ENCODE data around the gene SIL1.
"Not testable (repeated sequence)": the region's sequence is repeated elsewhere in the genome, so short reads cannot be mapped to it uniquely, and the experiment has no call there.

SIL1 gene

DNA sequence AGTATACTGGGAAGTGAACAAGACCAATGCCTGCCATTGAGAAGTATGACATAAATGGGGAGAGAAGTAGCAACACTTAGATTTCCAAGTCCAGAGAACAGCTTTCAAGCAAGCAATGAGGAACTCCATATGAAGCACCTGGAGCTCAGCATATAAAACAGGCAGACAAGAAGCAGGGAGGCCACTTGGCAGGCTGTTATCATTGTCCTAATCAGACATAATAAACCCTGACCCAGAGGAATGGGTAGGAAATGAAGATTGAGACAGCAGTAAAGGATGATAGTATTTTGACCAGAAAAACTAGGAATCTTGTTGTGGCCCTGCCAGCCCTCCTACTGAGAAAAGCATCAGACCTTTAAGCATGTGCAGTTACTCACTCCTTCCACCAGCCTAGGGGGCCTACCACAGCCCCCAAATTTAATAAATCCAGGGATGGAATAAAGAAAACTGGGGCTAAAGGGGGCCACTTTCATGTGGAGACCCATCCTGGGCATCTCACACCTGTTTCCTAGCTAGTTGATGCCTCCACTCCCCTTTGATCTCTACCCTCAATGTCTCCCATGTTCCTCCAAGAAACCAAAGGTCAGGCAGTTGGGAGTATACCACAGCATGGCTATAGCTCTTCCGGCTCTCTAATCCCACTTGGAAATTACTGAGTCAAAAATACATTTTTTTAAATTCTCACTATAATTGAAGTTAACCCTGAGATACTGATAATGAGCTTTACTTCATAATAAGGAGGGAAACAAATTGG is 135.1 kb downstream of the SIL1 start:
- DNase-seq = no peak

DNA sequence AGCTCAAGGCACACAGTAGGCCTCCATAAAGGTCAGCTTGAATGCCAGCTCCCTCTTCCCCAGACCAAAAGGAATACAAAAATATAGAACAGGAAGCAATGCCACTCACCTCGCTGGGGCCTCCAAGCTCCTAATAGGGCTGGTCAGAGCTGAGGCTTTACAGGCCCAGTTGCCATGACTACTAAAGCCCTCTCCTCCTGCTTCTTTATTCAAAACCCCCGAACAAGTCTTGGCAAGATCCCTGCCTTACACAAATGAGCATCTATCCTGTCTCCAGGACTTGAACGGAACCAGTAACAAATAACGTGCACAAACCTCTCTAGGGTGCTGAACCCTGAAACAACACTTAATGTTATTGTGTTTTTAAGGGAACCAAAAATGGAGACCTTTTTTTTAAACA is 136.3 kb downstream of the SIL1 start:
- no peak for DNase-seq

DNA sequence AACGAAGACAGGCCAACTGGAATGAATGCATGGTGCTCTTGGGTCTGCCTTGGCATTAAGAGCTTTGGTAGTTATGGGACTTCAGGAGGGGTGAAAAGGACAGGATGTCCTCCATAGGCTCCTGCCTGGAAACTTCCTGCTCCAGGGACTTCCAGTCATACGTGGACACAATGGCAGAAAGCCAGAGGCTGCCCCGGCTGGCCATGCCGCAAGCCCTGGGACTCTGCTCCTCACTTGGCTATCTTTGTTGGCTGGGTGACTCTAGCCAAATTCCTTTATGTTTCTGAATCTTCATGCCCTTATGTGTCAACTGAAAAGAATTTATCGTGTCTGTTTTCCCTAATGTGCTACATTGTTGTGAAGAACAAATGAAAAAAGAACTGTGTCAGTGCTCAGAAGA is 136.9 kb downstream of the SIL1 start:
- DNase-seq = no peak

DNA sequence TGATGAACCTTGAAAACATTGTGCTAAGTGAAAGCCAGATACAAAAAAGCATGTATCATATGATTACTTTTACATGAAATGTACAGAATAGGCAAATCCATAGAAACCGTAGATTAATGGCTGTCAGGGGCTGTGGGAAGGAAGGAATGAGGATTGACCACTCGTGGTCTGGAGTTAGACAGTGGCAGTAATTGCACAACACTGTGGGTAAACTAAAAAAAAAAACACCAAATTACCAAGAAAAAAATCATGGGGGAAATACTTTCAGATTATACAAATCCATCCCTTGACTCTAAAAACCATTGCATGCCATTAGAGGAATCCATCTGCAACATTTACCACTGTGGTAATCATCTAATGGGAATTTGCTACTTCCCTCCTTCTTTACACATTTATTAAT is 140.0 kb downstream of the SIL1 start:
- DNase-seq = no peak

DNA sequence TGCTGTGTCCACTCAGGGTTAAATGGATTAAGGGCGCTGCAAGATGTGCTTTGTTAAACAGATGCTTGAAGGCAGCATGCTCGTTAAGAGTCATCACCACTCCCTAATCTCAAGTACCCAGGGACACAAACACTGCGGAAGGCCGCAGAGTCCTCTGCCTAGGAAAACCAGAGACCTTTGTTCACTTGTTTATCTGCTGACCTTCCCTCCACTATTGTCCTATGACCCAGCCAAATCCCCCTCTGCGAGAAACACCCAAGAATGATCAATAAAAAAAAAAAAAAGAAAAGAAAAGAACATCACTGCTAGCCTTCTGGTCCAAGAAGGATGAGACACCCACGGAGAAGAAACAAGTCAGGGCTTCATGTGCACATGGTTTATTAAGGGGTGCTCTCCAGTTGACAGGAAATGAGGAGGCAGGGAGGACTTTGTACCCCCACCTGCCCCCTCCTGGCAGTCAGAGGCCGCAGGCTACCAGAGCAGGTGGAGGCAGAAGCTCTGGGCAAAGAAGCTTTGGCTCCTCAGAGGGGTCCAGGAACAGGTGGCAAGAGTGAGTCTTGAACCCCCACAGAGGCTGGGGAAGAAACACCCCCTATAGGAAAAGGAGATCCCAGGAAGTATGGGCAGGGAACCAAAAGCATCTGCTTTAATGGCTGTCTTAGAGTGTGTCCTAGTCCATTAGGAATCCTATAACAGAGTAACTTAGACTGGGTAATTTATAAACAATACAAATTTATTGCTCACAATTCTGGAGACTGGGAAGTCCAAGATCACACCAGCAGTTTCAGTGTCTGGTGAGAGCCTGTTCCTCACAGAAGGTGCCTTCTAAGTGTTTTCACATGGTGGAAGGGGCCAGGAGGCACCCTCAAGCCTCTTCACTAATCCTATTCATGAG is 140.9 kb downstream of the SIL1 start:
- DNase-seq = not testable (repeated sequence)

DNA sequence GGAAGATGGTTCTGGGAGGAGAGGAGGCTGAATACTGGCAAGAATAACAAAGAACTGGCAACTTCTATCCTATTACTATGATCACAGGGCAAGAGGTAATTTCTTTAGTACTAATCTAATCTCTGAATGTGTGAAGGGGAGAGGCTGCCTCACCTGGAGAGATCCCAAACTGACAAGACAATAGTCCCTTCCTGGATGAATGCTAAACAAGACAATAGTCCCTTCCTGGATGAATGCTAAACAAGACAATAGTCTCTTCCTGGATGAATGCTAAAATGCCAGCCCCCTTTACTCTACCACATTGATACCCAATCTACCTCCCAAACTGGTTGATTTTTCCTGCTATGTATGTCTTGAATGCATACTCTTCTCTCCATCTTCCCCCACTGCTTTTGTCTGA is 145.2 kb downstream of the SIL1 start:
- no peak for DNase-seq

DNA sequence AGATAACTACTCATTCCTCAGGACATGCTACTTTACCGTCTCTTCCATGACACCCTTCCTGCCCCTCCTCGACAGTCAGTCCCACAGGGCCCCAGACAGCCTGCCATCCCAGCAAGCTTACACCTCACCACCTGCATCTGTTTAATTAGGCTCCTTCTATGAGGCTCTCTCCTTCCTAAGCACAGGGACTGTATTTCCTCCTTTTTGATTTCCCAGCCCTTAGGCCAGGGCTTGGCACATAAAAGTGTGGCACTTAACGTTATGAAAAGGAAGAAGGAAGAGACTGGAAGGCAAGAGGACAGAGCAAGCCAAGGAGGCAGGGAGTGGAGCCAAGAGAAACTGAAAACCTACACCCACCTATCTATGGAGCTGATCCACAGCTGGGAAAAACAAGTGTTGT is 146.8 kb downstream of the SIL1 start:
- DNase-seq = no peak

DNA sequence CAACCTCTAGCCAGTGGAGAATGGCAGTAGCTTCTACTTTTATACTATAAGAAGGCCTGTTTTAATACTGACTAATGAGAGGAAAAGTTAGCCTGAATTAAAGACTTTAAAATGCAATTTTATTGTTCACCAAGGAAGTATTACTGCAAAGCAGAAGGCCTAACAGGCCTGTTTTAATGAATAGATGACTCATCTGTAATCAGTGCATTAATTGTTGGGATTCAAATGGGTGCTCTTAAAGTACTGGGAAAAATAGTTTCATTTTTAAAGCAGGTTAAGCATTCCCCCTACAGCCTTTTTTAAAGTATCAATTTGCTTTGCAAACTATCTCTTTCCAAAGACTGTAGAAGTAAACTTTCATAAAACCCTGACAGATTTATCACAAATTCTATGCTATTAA is 147.7 kb downstream of the SIL1 start:
- DNase-seq = no peak

DNA sequence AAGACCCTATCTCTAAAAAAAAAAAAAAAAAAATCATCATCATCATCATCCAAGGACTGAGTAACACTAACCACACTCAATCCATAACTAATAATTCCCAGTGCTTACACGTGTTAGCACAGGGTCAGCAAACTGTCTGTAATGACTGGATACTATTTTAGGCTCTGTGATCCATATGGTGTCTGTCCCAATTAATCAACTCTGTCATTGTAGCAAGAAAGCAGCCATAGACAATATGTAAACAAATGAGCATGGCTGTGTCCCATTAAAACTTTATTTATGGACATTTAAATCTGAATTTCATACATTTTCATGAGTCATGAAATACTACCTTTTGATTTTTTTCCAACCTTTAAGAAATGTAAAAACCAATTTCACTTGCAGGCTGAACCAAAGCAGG is 148.4 kb downstream of the SIL1 start:
- DNase-seq = no peak

DNA sequence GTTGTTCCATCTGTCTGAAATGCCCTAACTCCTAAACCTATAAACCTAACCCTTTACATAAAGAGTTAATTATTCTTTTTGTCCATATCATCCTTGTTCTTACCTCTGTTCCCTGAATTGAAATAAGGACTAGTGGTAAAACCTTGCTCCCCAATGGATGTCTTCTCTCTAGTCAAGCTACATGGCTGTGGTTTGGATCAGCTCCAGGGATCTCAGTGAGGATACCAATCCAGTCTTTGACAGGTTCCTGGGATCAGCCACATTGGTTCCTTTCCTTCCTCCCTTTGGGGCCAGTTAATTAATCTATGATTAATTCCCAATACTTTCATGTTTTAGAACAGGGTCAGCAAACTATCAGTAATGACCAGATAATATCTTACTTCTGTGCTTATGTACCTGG is 151.6 kb downstream of the SIL1 start:
- DNase-seq = no peak

DNA sequence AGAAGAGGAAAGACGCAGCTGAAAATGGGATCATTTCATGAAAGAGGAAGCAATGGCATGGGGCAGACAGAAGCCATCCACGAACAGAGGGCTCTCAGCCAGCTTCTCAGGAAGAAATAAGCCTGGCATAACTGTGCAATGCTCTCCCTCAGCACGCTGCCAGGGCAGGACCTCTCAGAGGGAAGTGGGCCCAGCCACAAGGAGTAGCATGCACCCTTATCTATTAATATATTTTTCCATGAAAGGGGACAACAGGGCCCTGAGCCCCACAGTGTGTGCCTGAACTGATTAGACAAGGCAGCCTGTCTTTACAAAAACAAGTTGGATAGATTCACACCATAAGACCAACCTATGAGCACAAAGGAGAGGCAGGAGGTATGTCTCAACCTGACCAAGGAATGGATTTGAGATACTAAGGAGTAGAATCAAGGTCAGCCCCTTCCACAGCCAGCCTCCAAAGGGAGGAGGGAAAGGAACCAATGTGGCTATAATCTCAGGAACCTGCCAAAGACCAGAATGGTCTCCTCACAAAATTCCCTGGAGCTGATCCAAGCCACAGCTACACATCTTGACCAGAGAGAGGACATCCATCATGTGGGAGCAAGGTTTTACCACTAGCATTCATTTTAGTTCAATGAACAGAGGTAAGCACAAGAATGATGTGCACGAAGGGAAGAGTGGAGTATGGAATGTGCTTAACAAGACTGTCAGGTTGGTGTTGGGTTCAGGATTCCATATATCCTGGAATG is 154.8 kb downstream of the SIL1 start:
- DNase-seq = no peak

DNA sequence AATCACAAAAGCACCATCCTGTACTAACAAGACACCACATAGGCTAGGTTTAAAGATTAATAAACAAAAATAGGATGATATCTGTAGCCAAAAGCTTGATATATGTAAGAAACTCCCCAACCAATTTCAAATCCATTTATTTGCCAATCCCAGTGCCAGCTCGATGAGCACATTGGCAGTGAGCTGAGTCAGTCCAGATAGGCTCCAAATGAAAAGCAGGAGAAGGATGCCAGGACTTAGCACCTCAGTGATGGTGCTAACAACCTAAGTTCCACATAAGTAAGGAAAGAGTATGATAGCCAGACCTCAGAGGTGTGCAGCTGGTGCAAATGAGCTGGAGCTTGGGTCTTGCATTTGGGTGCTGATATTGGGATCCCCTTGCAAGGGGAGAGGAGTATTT is 158.1 kb downstream of the SIL1 start:
- DNase-seq = no peak

DNA sequence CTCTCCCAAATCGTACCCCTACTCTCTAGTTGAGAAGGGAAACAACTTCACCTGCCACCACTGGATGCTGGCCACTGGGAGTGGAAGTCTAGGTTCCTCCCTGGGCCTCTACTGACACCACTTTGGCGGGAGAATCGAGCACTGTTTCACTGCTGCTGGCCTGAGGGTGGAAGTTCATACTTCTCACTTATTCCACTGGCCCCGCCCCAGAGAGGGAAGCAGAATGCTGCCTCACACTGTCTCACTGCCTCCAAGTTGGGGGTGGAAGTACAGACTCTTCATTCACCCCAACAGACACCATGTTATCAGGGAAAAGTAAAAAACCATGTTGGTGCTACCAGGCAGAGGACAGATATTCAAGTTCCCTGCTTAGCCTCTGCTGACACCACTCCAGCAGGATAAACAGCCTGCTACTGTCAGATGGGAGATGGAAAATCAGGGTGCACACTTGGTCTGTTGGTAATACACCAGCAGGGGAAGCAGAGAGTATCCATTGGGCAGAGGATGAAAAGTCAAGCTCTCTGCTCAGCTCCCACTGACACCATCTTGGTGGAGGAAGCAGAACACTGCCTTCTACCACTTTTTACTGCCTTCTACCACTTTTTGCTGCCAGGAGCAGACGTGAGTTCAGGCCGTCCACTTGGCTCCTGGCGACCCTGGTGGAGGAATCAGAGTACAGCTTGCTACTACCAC is 159.4 kb downstream of the SIL1 start:
- no peak for DNase-seq

DNA sequence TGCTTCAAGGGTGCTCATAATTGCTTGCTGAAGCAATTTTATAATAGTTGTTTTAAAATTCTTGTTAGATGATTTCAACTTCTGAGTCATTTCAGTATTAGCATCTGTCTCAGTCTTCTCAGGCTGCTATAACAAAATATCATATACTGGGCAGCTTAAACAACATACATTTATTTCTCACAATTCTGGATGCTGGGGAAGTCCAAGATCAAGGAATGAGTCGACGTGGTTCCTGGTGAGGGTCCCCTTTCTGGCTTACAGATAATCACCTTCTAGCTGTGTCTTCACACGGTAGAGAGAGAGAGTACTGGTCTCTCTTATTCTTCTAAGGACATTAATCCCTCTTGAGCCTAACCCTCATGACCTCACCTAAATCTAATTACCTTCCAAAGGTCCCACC is 160.4 kb downstream of the SIL1 start:
- DNase-seq = no peak

DNA sequence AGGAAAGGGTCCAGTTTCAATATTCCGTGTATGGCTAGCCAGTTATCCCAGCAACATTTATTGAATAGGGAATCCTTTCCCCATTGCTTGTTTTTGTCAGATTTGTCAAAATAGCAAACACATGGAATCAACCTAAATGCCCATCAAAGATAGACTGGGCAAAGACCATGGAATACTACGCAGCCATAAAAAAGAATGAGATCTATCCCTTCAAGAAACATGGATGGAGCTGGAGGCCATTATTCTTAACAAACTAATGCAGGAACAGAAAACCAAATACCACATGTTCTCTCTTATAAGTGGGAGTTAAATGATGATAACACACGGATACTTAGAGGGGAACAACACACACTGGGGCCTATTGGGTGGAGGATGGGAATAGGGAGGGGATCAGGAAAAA is 161.8 kb downstream of the SIL1 start:
- DNase-seq = not testable (repeated sequence)

DNA sequence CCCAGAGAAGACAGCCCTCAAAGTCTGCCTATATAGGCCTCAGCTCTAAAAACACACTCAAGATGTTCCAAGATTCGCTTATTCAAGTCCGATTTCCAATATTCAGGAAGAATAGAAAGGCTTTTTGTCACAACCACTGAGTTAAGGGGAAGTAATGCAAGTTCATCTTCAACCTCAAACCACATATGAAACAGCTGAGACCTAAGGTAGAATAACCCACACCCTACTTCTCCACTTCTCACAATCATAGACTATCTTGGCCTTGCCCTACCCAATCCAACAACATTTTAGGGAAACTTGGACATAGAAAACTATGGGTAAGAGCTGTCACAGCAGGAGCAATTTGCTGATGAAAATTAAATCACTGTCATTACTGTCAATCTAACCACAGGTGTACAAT is 171.0 kb downstream of the SIL1 start:
- DNase-seq = no peak

DNA sequence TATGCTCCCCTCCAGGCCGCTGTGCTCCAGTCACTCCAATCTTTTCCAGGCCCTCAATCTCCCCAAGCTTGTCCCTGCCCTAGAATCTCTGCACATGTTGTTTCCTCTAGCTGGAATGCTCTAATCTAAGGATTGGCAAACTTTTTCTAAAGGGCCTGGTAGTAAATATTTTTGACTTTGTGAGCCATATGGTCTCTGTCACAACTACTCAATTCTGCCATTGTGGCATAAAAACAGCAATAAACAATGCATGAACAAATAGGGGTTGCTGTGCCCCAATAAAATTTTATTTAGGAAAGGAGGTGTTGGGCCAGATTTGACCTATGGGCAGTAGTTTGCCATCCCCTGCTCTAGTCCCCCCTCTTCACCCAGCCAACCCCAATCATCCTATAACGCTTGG is 172.5 kb downstream of the SIL1 start:
- DNase-seq = no peak

DNA sequence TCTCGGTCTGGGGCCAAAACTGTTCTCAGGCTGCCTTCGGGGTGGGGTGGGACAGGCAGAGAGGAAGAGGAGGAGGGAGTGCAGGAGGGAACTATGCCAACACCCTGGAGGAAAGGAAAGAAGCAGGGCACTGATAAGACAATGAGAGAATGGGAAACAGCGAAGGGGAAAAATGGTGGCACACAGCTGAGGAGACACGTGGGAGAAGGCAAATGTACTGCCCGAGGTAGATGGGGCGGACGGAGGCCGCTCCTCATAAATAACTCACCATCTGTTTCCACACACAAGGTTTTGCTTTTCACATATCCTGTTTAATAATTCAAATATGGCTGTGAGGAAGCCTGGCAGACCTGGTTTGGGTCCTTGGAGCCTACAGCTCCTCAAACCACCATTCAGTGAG is 174.9 kb downstream of the SIL1 start:
- DNase-seq = no peak

DNA sequence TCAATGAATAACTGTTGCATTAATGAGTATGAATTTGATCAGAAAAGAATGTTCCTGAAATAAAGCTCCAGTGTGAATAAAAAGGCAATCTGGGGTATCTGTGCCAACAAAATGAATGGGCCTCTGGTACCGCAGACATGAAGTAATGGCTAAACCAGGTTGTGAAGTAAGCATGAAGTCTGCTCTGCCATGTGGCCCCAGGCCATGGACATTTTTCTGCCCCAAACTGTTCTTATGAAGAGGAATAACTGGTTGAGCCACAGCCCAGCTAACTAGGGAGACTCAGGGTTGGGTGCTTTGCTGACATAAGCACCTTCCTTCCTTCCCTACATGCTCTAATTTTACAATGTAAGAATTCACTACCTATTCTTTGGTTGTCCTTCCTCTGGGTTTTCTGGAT is 175.6 kb downstream of the SIL1 start:
- no peak for DNase-seq

DNA sequence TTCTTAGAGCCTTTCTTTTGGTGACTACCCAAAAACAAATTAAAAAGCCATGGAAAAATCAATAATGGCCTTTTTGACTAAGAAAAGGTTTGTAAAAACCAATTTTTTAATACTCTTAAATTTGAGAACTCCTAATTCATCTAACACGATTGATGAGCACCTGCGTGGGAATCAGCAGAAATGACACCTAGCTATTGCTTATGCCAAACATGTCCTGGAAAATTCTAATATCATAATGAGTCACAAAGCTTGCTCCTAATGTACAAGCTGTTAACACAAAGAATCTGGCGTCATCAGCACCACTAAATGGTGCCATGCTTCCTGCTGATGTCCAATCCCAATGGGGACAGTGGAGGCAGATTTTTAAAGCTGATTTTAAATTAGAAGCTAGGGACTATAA is 176.8 kb downstream of the SIL1 start:
- no peak for DNase-seq

DNA sequence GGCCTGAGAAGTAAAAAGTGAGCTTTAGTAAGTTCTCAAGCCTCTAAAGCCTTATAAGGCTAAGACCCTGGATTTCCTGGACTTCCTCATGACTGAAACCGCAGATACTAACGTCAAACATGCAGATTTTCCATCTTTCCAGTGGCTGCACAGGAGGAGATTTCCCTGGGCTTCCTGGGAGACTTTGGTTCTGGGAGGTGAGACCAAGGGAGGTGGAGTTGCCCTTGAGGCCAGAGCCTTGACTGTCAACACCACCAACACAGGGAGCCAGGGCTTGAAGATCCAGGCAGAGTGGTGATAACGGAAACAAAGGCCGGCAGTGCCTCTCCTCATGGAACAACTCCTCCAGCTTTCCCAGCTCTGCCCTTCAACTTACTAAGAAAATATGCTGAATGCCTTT is 178.3 kb downstream of the SIL1 start:
- DNase-seq = no peak

DNA sequence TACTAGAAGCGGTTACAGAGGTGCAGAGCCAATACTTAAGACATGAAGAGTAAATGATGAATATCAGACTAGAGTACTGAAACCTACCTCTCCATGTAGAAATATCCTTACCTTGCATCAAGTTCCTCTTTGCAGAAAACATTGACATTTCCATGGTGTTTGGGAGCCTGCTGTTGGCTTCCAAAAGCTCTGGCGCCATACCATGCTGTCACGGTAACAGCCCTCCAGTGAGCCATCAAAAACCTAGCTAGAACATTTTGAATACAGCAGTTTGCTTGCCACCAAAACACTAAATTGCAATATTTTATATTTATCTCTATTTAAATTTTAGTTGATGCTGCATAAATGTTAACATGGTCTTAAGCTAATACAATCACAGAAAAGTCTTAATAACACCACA is 179.0 kb downstream of the SIL1 start:
- DNase-seq = no peak

DNA sequence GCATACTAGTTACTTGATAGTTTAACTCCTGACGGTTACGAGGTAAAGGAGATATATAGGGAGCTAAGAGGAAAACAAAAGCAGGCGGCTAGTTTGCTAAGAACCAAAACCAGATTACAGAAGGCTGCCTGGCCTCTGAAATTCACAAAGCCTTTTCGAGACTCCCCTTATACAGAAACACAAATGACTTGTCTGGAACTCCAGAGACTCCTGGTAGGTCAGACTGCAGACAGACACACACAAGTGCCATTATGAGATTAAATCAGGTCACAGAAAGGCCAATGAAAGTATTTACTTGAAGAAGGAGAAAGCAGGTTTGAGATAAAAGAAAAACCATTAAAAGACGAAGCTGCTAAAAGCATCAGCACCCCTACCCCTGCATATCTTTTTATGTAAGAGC is 180.5 kb downstream of the SIL1 start:
- no peak for DNase-seq

Data from activated naive CD4-positive, alpha-beta T cell (primary cell).